ENCODE data around the gene GMDS.

GMDS gene

GRCh38 chr6:2235777-2236495 lies 9.5 kb downstream of the GMDS start:
- no peak for TF ChIP-seq POLR2A (IDR thresholded peaks at IDR 0.05; ENCODE audit: low read depth, low read length)
- TF ChIP-seq POLR2AphosphoS5 (IDR thresholded peaks at IDR 0.05; ENCODE audit: low read depth, low read length): no peak
- TF ChIP-seq TAF1 (IDR thresholded peaks at IDR 0.05; ENCODE audit: borderline replicate concordance, low read depth, low read length): no peak
- FAIRE-seq (no peak), DNase-seq (ENCODE audit: insufficient read length) (no peak)

GRCh38 chr6:2232445-2232844 lies 13.0 kb downstream of the GMDS start:
- DNase-seq (ENCODE audit: insufficient read length): no peak
- peak; percentile 44 for FAIRE-seq
- TF ChIP-seq TAF1 (IDR thresholded peaks at IDR 0.05; ENCODE audit: borderline replicate concordance, low read depth, low read length): no peak
- no peak for TF ChIP-seq POLR2AphosphoS5 (IDR thresholded peaks at IDR 0.05; ENCODE audit: low read depth, low read length)
- no peak for TF ChIP-seq POLR2A (IDR thresholded peaks at IDR 0.05; ENCODE audit: low read depth, low read length)

- DNase-seq (ENCODE audit: insufficient read length): no peak
- no peak for FAIRE-seq
- TF ChIP-seq POLR2AphosphoS5 (IDR thresholded peaks at IDR 0.05; ENCODE audit: low read depth, low read length) (no peak), TAF1 (IDR thresholded peaks at IDR 0.05; ENCODE audit: borderline replicate concordance, low read depth, low read length) (no peak), POLR2A (IDR thresholded peaks at IDR 0.05; ENCODE audit: low read depth, low read length) (no peak)
Measured at GRCh38 chr6:2231438-2231837, 14.0 kb downstream of the GMDS start.

GRCh38 chr6:2230659-2231277 lies 14.6 kb downstream of the GMDS start:
- FAIRE-seq (no peak), DNase-seq (ENCODE audit: insufficient read length) (no peak)
- TF ChIP-seq TAF1 (IDR thresholded peaks at IDR 0.05; ENCODE audit: borderline replicate concordance, low read depth, low read length) (no peak), POLR2A (IDR thresholded peaks at IDR 0.05; ENCODE audit: low read depth, low read length) (no peak), POLR2AphosphoS5 (IDR thresholded peaks at IDR 0.05; ENCODE audit: low read depth, low read length) (no peak)

- TF ChIP-seq POLR2AphosphoS5 (IDR thresholded peaks at IDR 0.05; ENCODE audit: low read depth, low read length) (no peak), TAF1 (IDR thresholded peaks at IDR 0.05; ENCODE audit: borderline replicate concordance, low read depth, low read length) (no peak), POLR2A (IDR thresholded peaks at IDR 0.05; ENCODE audit: low read depth, low read length) (no peak)
- no peak for DNase-seq (ENCODE audit: insufficient read length)
- no peak for FAIRE-seq
Measured at GRCh38 chr6:2229742-2230141, 15.7 kb downstream of the GMDS start.

GRCh38 chr6:2229039-2229438 lies 16.4 kb downstream of the GMDS start:
- DNase-seq (ENCODE audit: insufficient read length) (no peak), FAIRE-seq (no peak)
- TF ChIP-seq TAF1 (IDR thresholded peaks at IDR 0.05; ENCODE audit: borderline replicate concordance, low read depth, low read length): no peak
- no peak for TF ChIP-seq POLR2AphosphoS5 (IDR thresholded peaks at IDR 0.05; ENCODE audit: low read depth, low read length)
- no peak for TF ChIP-seq POLR2A (IDR thresholded peaks at IDR 0.05; ENCODE audit: low read depth, low read length)

- DNase-seq (ENCODE audit: insufficient read length): no peak
- no peak for TF ChIP-seq POLR2AphosphoS5 (IDR thresholded peaks at IDR 0.05; ENCODE audit: low read depth, low read length)
- TF ChIP-seq TAF1 (IDR thresholded peaks at IDR 0.05; ENCODE audit: borderline replicate concordance, low read depth, low read length): no peak
- TF ChIP-seq POLR2A (IDR thresholded peaks at IDR 0.05; ENCODE audit: low read depth, low read length): no peak
Measured at GRCh38 chr6:2228392-2228791, 17.0 kb downstream of the GMDS start.

GRCh38 chr6:2226775-2227174 lies 18.6 kb downstream of the GMDS start:
- TF ChIP-seq POLR2A (IDR thresholded peaks at IDR 0.05; ENCODE audit: low read depth, low read length) (no peak), TAF1 (IDR thresholded peaks at IDR 0.05; ENCODE audit: borderline replicate concordance, low read depth, low read length) (no peak), POLR2AphosphoS5 (IDR thresholded peaks at IDR 0.05; ENCODE audit: low read depth, low read length) (no peak)
- FAIRE-seq (no peak), DNase-seq (ENCODE audit: insufficient read length) (no peak)

More at GRCh38 chr6:2228392-2228791, 17.0 kb downstream of the GMDS start:
- no peak for FAIRE-seq

- DNase-seq (ENCODE audit: insufficient read length) (no peak), FAIRE-seq (no peak)
- TF ChIP-seq POLR2A (IDR thresholded peaks at IDR 0.05; ENCODE audit: low read depth, low read length): no peak
- TF ChIP-seq POLR2AphosphoS5 (IDR thresholded peaks at IDR 0.05; ENCODE audit: low read depth, low read length): no peak
- no peak for TF ChIP-seq TAF1 (IDR thresholded peaks at IDR 0.05; ENCODE audit: borderline replicate concordance, low read depth, low read length)
Measured at GRCh38 chr6:2225422-2226392, 19.7 kb downstream of the GMDS start.

GRCh38 chr6:2224847-2225382 lies 20.5 kb downstream of the GMDS start:
- FAIRE-seq (no peak), DNase-seq (ENCODE audit: insufficient read length) (no peak)
- TF ChIP-seq POLR2A (IDR thresholded peaks at IDR 0.05; ENCODE audit: low read depth, low read length) (no peak), TAF1 (IDR thresholded peaks at IDR 0.05; ENCODE audit: borderline replicate concordance, low read depth, low read length) (no peak), POLR2AphosphoS5 (IDR thresholded peaks at IDR 0.05; ENCODE audit: low read depth, low read length) (no peak)

- TF ChIP-seq TAF1 (IDR thresholded peaks at IDR 0.05; ENCODE audit: borderline replicate concordance, low read depth, low read length) (no peak), POLR2AphosphoS5 (IDR thresholded peaks at IDR 0.05; ENCODE audit: low read depth, low read length) (no peak), POLR2A (IDR thresholded peaks at IDR 0.05; ENCODE audit: low read depth, low read length) (no peak)
- FAIRE-seq (peak; percentile 74), DNase-seq (ENCODE audit: insufficient read length) (no peak)
Measured at GRCh38 chr6:2222275-2222842, 23.0 kb downstream of the GMDS start.

All from GM12892 (cell line).